ENCODE measurements around the gene TTC3. TPM values are rescaled to one million over a fixed set of nuclear protein-coding genes. Genes with fewer than 3 reads are reported as not detected.

Gene TTC3
- total and polyA plus RNA-seq, 2 experiments from 2014 or later: 146 to 196 TPM

DNA sequence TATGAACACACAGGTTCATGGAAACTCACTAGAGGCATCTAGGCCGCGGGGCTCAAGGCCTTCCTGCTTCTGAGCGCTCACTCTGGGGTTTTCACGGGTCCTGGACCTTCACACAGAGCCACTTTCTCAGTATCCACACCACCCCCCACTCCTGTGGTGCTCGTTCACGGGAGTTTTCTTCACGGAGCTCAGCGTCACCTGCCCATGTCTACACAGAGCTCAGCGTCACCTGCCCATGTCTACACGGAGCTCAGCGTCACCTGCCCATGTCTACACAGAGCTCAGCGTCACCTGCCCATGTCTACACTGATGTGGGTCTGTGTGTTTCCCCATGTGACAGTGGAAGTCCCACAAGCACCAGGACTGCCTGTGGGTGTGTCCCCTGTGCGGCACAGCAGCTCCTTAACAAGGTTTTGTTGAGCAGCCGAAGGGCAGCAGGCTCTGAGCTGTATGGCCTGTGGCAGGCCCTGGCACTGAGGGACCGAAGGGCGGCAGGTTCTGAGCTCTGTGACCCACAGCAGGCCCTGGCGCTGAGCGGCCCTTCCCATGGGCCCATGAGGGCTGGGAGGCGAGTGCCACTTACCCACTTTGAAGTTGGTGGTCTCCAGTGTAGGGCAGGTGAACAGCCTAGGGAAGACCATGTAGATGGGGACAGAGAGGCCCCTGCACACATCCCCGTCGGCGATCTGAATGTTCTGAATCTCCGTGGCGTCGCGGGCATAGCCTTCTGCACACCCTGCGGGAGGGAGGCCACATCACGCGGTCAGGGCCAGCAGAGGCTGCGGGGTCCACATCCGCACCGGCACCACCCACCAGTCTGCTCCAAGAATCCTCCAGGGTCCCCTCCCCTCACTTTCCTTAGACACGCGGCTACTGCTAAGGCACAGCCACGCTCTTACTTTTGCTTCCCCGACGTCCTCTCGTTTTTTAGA lies 154.3 kb downstream of the TTC3 start:
- no peak overlapping the region for H3K4me3 ChIP-seq
- TF ChIP-seq, protein P1, sequence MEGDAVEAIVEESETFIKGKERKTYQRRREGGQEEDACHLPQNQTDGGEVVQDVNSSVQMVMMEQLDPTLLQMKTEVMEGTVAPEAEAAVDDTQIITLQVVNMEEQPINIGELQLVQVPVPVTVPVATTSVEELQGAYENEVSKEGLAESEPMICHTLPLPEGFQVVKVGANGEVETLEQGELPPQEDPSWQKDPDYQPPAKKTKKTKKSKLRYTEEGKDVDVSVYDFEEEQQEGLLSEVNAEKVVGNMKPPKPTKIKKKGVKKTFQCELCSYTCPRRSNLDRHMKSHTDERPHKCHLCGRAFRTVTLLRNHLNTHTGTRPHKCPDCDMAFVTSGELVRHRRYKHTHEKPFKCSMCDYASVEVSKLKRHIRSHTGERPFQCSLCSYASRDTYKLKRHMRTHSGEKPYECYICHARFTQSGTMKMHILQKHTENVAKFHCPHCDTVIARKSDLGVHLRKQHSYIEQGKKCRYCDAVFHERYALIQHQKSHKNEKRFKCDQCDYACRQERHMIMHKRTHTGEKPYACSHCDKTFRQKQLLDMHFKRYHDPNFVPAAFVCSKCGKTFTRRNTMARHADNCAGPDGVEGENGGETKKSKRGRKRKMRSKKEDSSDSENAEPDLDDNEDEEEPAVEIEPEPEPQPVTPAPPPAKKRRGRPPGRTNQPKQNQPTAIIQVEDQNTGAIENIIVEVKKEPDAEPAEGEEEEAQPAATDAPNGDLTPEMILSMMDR (IDR thresholded peaks at IDR 0.05; ENCODE audit: poor library complexity): no peak
- no peak for TF ChIP-seq EZH2phosphoT487 (IDR thresholded peaks at IDR 0.05; ENCODE audit: low read depth, severe bottlenecking, unreplicated experiment)
- no peak for TF ChIP-seq EZH2 (IDR thresholded peaks at IDR 0.05; ENCODE audit: borderline replicate concordance)
- 96% methylated on average over 37 of the region's 38 CpGs for WGBS (ENCODE audit: low lambda C conversion rate, missing lambda C conversion rate)
- no peaks in the 10 kb centered on the region for H3K36me3 ChIP-seq (replicated peaks; ENCODE audit: insufficient read depth, low read depth)
- H3K79me2 ChIP-seq: no peaks in the 10 kb centered on the region
- H3K4me2 ChIP-seq: no peak overlapping the region
- no peak for DNase-seq (ENCODE audit: low spot score)
- H3K9me3 ChIP-seq (ENCODE audit: low read depth): no peaks in the 10 kb centered on the region
- no peaks in the 10 kb centered on the region for H3K27me3 ChIP-seq
- H3K4me1 ChIP-seq (ENCODE audit: insufficient read depth): no peaks in the 10 kb centered on the region
- no peaks in the 10 kb centered on the region for H4K20me1 ChIP-seq (ENCODE audit: insufficient read depth, poor library complexity, severe bottlenecking)
- H2AFZ ChIP-seq: no peak overlapping the region
- no peak overlapping the region for H3K27ac ChIP-seq
- no peaks in the 10 kb centered on the region for H3K9me2 ChIP-seq (replicated peaks; ENCODE audit: insufficient read depth)

DNA sequence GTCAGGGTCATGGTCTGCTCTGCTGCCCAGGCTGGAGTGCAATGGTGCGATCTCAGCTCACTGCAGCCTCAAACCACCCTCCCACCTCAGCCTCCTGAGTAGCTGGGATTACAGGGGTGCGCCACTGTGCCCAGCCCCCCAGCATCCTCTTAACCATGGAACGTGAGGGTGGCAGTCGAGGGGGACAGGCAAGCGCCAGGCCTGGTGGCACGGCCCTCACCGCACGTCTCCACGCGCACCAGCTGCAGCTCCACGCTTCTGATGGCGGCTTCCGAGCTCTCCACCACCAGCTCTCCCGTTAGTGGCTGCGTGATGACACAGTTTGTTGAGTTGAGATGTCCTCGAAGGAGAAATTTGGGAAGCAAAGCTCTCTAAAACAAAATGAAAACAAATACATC lies 154.9 kb downstream of the TTC3 start:
- no peaks in the 10 kb centered on the region for H3K9me3 ChIP-seq (ENCODE audit: low read depth)
- no peak overlapping the region for H3K4me3 ChIP-seq
- 100% methylated on average over 16 of the region's 16 CpGs for WGBS (ENCODE audit: low lambda C conversion rate, missing lambda C conversion rate)
- H2AFZ ChIP-seq: no peak overlapping the region
- H3K27me3 ChIP-seq: no peaks in the 10 kb centered on the region
- no peaks in the 10 kb centered on the region for H3K36me3 ChIP-seq (replicated peaks; ENCODE audit: insufficient read depth, low read depth)
- H3K27ac ChIP-seq: no peak overlapping the region
- TF ChIP-seq, protein P1 (IDR thresholded peaks at IDR 0.05; ENCODE audit: poor library complexity): no peak
- TF ChIP-seq EZH2phosphoT487 (IDR thresholded peaks at IDR 0.05; ENCODE audit: low read depth, severe bottlenecking, unreplicated experiment) (no peak), EZH2 (IDR thresholded peaks at IDR 0.05; ENCODE audit: borderline replicate concordance) (no peak)
- no peaks in the 10 kb centered on the region for H3K4me1 ChIP-seq (ENCODE audit: insufficient read depth)
- no peak for DNase-seq (ENCODE audit: low spot score)
- H3K4me2 ChIP-seq: no peak overlapping the region
- H4K20me1 ChIP-seq (ENCODE audit: insufficient read depth, poor library complexity, severe bottlenecking): no peaks in the 10 kb centered on the region
- no peaks in the 10 kb centered on the region for H3K9me2 ChIP-seq (replicated peaks; ENCODE audit: insufficient read depth)
- no peaks in the 10 kb centered on the region for H3K79me2 ChIP-seq

DNA sequence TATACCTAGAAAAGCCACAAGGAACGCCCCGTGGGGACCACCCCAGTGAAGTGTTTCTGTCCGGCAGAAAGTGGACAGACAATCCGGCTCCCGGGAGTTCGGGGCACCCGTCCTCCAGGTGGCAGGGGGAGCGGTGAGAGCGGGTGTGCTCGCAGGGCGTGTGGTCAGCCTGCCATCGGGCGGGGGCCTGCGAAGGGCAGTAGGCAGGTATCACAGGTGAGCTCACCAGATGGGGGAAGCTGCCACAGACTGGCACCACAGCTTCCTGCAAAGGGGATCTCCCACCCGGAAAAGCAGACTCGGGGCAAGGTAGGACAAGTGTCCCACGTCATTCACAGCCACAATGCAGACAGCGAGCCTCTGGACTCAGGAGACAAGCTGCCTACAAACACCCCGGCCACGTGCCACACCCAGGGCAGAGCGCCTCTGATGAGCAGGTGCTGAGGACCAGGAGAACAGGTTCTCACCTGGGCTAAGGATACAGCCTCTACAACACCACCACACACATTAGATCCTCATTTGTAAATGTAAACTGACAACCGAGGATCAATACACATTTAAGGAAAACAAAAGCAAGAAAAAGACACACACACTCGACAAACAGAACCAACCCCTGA lies 157.7 kb downstream of the TTC3 start:
- H3K4me3 ChIP-seq: no peak overlapping the region
- H3K4me2 ChIP-seq: no peak overlapping the region
- H3K27ac ChIP-seq: no peak overlapping the region
- no peak overlapping the region for H2AFZ ChIP-seq
- H3K27me3 ChIP-seq: no peaks in the 10 kb centered on the region
- 90% methylated on average over 23 of the region's 23 CpGs for WGBS (ENCODE audit: low lambda C conversion rate, missing lambda C conversion rate)
- no peak for TF ChIP-seq EZH2phosphoT487 (IDR thresholded peaks at IDR 0.05; ENCODE audit: low read depth, severe bottlenecking, unreplicated experiment)
- TF ChIP-seq, protein P1 (IDR thresholded peaks at IDR 0.05; ENCODE audit: poor library complexity): no peak
- TF ChIP-seq EZH2 (IDR thresholded peaks at IDR 0.05; ENCODE audit: borderline replicate concordance): no peak
- no peaks in the 10 kb centered on the region for H3K36me3 ChIP-seq (replicated peaks; ENCODE audit: insufficient read depth, low read depth)
- no peak for DNase-seq (ENCODE audit: low spot score)
- peaks cover 3% of the 10 kb centered on the region for H3K79me2 ChIP-seq
- no peaks in the 10 kb centered on the region for H3K9me3 ChIP-seq (ENCODE audit: low read depth)
- no peaks in the 10 kb centered on the region for H4K20me1 ChIP-seq (ENCODE audit: insufficient read depth, poor library complexity, severe bottlenecking)
- no peaks in the 10 kb centered on the region for H3K9me2 ChIP-seq (replicated peaks; ENCODE audit: insufficient read depth)
- no peaks in the 10 kb centered on the region for H3K4me1 ChIP-seq (ENCODE audit: insufficient read depth)
